Caco-2 (cell line): ENCODE data around the gene PSMD13. TPM values are rescaled to one million over a fixed set of nuclear protein-coding genes. Genes with fewer than 3 reads are reported as not detected.
"Not testable (repeated sequence)": the region's sequence is repeated elsewhere in the genome, so short reads cannot be mapped to it uniquely, and the experiment has no call there.

ENCODE experiments used
- BruUV-seq: library from RNA; stranded (reverse); fragments of 400-500 nt; replicated peaks from 2 replicates; lab custom pipeline; 2021; lab: Mats Ljungman, UMichigan
- CTCF ChIA-PET: fragments of 300-600 bp; sonication (Branson Sonifier 250); formaldehyde crosslinking; loops from one replicate; lab custom pipeline; 2022; ENCODE audit warnings: antibody characterized with exemption; lab: Charles Lee
- POLR2A ChIA-PET: fragments of 300-600 bp; sonication (Branson Sonifier 250); formaldehyde crosslinking; loops from one replicate; lab custom pipeline; 2022; ENCODE audit warnings: antibody characterized with exemption; lab: Charles Lee
- DNase-seq, 2 experiments: peaks; one replicate each; pipeline versions ENCODE4 v3.0.0 to v3.0.0-alpha.2; 2020 to 2022
- H3K27me3 ChIP-seq: replicated peaks from 2 replicates; pipeline ENCODE4 v1.6.0; 2011; ENCODE audit warnings: low read length; ENCODE audit not compliant: control insufficient read depth, insufficient read depth
- H3K36me3 ChIP-seq: 2 replicates; pipeline ENCODE4 v1.5.1; 2011; ENCODE audit warnings: low read length; ENCODE audit not compliant: control insufficient read depth, insufficient read depth
- H3K4me1 ChIP-seq: fragments of 250-450 bp; sonication (Bioruptor Pico); 2 replicates; pipeline ENCODE4 v1.5.1; 2020; ENCODE audit warnings: mild to moderate bottlenecking
- H3K4me3 ChIP-seq: 2 replicates; pipeline ENCODE4 v1.5.1; 2011; ENCODE audit warnings: low read depth, mild to moderate bottlenecking, control low read depth, low read length
- H3K9me3 ChIP-seq: fragments of 250-450 bp; sonication (Bioruptor Pico); 2 replicates; pipeline ENCODE4 v1.5.1; 2020; ENCODE audit warnings: mild to moderate bottlenecking, moderate library complexity
- H3K27ac Mint-ChIP-seq: one replicate; pipeline ENCODE4 v1.8.0; 2022; ENCODE audit warnings: mixed read lengths; ENCODE audit not compliant: unreplicated experiment
- H3K27me3 Mint-ChIP-seq: one replicate; pipeline ENCODE4 v1.8.0; 2022; ENCODE audit warnings: mixed read lengths; ENCODE audit not compliant: insufficient read depth, unreplicated experiment
- H3K36me3 Mint-ChIP-seq: one replicate; pipeline ENCODE4 v1.8.0; 2022; ENCODE audit warnings: mild to moderate bottlenecking, mixed read lengths; ENCODE audit not compliant: insufficient read depth, unreplicated experiment
- H3K4me1 Mint-ChIP-seq: one replicate; pipeline ENCODE4 v1.8.0; 2022; ENCODE audit warnings: low read depth, mixed read lengths; ENCODE audit not compliant: unreplicated experiment
- H3K4me3 Mint-ChIP-seq: one replicate; pipeline ENCODE4 v1.8.0; 2022; ENCODE audit warnings: mild to moderate bottlenecking, moderate library complexity, mixed read lengths; ENCODE audit not compliant: unreplicated experiment
- H3K9me3 Mint-ChIP-seq: one replicate; pipeline ENCODE4 v1.8.0; 2022; ENCODE audit warnings: mixed read lengths; ENCODE audit not compliant: unreplicated experiment
- CTCF ChIP-seq, 2 experiments: fragments of 200-600 bp in 1 of 2; IDR thresholded peaks; 1 replicate in 1 of 2; 2 replicates in 1 of 2; pipeline versions ENCODE4 v1.5.1 to v1.8.0; 2011 to 2022; ENCODE audit warnings: antibody characterized with exemption in 1 of 2, control low read depth in 1 of 2, inconsistent platforms in 1 of 2, low read depth in 1 of 2, low read length in 1 of 2, mild to moderate bottlenecking in 1 of 2, moderate library complexity in 1 of 2; ENCODE audit not compliant: insufficient read depth in 1 of 2, severe bottlenecking in 1 of 2, unreplicated experiment in 1 of 2
- intact Hi-C: fragments of 100-400 bp; cut with micrococcal nuclease; formaldehyde crosslinking; loops from one replicate; pipeline ENCODE4 v1.10.0; 2022; ENCODE audit not compliant: unreplicated experiment
- total RNA-seq: library from RNA; stranded (reverse); gene quantifications from 2 replicates; pipeline ENCODE4 v1.2.3, GENCODE V29; 2022

Gene PSMD13
- total RNA-seq, 1 experiment from 2014 or later, result 172 TPM

GRCh38 chr11:218815-219593, 17.8 kb upstream of the PSMD13 start:
- Mint-ChIP-seq H3K9me3 (no peaks in the 10 kb centered on the region), H3K36me3 (peaks cover 33% of the 10 kb centered on the region), H3K27ac (no peak overlapping the region), H3K4me3 (no peak overlapping the region), H3K27me3 (no peaks in the 10 kb centered on the region), H3K4me1 (no peaks in the 10 kb centered on the region)
- ChIA-PET POLR2A (interaction anchor here (1.2 kb wide), 1 partner anchor 12 kb away, joined by 4 read pairs; the partner anchor contains the start of genes BET1L and RIC8A), CTCF (no interaction called here)
- Histone ChIP-seq H3K4me3 (no peak overlapping the region), H3K9me3 (no peaks in the 10 kb centered on the region), H3K27me3 (no peaks in the 10 kb centered on the region), H3K36me3 (peaks cover 4% of the 10 kb centered on the region; the same call in 1 of the 2 replicates), H3K4me1 (peaks cover 19% of the 10 kb centered on the region)
- intact Hi-C loops, result no loop called here
- TF ChIP-seq CTCF (IDR thresholded peaks at IDR 0.05; ENCODE audit: insufficient read depth in 1 of 2, low read depth in 1 of 2, low read length in 1 of 2, severe bottlenecking in 1 of 2, unreplicated experiment in 1 of 2), result no peak
- BruUV-seq, result no TSS peak
- no peak for DNase-seq

GRCh38 chr11:220641-221215, 16.0 kb upstream of the PSMD13 start:
- H3K36me3 Mint-ChIP-seq, result peaks cover 16% of the 10 kb centered on the region
- H3K36me3 ChIP-seq, H3K9me3 Mint-ChIP-seq, H3K4me1 Mint-ChIP-seq, POLR2A ChIA-PET, H3K9me3 ChIP-seq, H3K27me3 Mint-ChIP-seq, H3K27ac Mint-ChIP-seq, intact Hi-C loops, H3K27me3 ChIP-seq, DNase-seq, BruUV-seq, H3K4me3 ChIP-seq, H3K4me3 Mint-ChIP-seq, CTCF ChIA-PET: not testable (repeated sequence)
- H3K4me1 ChIP-seq, result peaks cover 15% of the 10 kb centered on the region

- Mint-ChIP-seq H3K9me3 (no peaks in the 10 kb centered on the region), H3K27me3 (no peaks in the 10 kb centered on the region)
Observed at GRCh38 chr11:221539-221938, 15.2 kb upstream of the PSMD13 start.

More at GRCh38 chr11:221539-221938, 15.2 kb upstream of the PSMD13 start:
- Mint-ChIP-seq H3K4me3 (no peak overlapping the region), H3K36me3 (peaks cover 8% of the 10 kb centered on the region), H3K4me1 (no peaks in the 10 kb centered on the region), H3K27ac (no peak overlapping the region)
- Histone ChIP-seq H3K36me3 (no peaks in the 10 kb centered on the region), H3K27me3 (no peaks in the 10 kb centered on the region), H3K4me3 (no peak overlapping the region), H3K9me3 (no peaks in the 10 kb centered on the region), H3K4me1 (peaks cover 7% of the 10 kb centered on the region)
- ChIA-PET POLR2A (no interaction called here), CTCF (no interaction called here)
- intact Hi-C loops, result no loop called here
- no peak for TF ChIP-seq CTCF (IDR thresholded peaks at IDR 0.05; ENCODE audit: insufficient read depth in 1 of 2, low read depth in 1 of 2, low read length in 1 of 2, severe bottlenecking in 1 of 2, unreplicated experiment in 1 of 2)
- BruUV-seq, result no TSS peak
- no peak for DNase-seq
